GM19328 (cell line): ENCODE data around the gene SCUBE2.
"Not testable (repeated sequence)": the region's sequence is repeated elsewhere in the genome, so short reads cannot be mapped to it uniquely, and the experiment has no call there.

Experiments used
- ATAC-seq: cut with Tn5 transposase; IDR thresholded peaks from one replicate; pipeline ENCODE4 v1.9.1; 2021; ENCODE audit warnings: mild to moderate bottlenecking, moderate library complexity; ENCODE audit not compliant: unreplicated experiment

Gene SCUBE2

DNA sequence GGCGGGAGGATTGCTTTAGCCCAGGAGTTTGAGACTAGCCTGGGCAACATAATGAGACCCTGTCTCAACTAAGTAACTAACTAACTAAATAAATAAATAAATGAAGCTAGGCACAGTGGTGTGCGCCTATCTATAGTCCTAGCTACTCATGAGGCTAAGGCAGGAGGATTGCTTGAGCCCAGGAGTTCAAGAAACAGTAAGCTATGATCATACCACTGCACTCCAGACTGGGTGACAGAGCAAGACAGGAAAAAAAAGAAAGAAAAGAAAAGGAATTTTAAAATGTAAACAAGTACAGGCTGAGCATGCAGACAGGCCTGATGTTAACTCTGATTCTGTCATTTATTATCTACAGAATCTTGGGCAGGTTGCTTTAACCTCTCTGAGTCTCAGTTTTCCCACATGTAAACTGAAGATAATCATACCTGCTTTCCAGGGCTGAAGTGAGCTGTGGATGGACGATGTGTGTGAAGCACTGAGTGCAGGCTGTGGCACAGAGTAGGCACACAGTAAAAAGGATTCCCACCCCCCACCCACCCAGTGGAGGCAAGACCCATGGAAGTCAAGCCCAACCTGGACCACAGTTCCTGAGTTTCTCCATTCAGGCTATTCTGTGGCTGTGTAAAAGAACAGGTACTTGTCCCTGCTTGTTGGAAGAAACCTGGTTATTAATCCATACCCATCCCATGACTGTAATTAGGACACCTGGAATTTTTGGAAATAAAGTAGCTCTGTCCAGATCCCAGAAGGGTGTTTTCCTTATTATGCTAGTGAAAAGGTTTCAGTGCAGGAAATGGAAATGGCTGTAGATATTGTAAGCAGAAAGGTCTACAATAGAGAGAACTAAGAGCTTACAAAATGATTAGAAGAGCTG lies 18.7 kb upstream of the SCUBE2 start:
- ATAC-seq: no peak

DNA sequence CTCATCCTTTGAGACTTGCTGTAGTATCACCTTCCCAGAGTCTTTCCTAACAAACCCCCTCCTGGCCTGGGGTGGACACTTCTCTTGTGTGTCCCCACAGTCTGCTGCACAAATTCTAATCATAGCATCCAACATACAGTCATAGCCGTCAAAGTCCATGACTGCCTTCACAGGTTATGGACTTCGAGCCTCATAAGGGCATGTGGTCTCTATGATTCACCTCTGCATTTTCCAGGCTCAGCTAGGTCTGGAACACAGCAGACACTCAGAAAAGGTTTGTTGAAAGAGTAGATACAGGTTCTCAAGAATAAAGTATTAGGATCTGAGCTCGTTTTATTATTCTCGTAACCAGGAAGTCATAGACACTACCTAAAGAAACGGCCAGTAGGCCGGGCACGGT lies 13.2 kb upstream of the SCUBE2 start:
- ATAC-seq: no peak

DNA sequence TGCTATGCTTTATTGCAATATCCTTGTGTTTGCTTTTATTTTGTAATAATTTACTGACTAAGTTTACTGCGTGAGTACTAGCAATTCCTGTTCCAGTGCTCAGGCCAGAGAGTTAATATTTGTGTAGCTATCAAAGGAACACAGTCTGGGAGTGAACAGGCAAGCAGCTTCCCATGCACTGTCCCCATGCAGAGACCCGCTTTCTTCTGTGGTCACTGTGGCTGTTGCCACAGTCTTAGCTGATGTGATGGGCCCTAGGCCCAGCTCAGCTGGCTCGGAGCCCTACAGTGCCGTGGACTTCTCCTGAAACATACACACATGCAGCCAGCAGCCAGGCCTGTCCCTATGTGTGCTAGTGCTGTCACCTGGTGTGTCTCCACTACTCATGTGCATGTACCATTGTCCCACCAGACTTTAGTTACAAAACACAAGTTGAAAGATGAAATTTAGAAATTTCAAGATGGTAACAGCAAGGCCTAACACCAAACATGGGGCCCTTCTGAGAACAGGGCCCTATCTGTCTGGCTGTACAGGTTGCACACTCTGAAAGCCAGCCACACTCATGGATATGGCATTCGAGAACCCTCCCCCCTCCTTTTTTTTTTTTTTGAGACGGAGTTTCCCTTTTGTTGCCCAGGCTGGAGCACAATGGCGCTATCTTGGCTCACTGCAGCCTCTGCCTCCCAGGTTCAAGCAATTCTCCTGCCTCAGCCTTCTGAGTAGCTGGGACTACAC lies 12.3 kb upstream of the SCUBE2 start:
- ATAC-seq: no peak

DNA sequence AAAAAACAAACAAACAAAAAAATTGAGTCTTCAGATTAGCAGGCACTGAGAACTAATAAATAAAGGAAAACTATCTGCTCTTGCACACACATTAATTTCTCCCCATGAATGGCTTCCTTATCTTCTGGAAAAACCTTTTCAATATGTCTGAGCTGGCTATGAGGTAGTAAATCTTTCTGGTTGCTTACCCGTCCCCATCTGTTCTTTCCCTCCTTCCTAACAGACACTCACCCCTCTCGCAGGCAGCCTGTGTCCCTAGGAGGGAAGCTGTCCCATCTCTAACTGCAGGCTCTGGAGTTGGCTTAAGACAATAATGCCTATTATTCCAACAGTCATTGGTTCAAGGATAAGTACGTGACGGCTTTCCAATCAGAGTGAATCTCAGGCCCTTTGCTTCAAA lies 8.2 kb upstream of the SCUBE2 start:
- no peak for ATAC-seq

DNA sequence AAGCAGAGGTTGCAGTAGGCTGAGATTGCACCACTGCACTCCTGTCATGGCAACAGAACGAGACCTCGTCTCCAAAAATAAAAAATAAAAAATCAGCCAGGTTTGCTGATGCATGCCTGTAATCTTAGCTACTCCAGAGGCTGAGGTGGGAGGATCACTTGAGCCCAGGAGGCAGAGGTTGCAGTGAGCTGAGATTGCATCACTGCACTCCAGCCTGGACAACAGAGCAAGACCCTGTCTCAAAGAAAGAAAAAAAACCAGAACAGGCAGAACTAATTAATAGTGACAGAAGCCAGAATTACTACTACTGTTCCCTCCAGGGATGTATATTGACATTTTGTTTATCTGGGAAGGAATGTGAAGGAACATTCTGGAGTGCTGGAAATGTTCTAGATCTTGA lies 7.1 kb upstream of the SCUBE2 start:
- not testable (repeated sequence) for ATAC-seq

DNA sequence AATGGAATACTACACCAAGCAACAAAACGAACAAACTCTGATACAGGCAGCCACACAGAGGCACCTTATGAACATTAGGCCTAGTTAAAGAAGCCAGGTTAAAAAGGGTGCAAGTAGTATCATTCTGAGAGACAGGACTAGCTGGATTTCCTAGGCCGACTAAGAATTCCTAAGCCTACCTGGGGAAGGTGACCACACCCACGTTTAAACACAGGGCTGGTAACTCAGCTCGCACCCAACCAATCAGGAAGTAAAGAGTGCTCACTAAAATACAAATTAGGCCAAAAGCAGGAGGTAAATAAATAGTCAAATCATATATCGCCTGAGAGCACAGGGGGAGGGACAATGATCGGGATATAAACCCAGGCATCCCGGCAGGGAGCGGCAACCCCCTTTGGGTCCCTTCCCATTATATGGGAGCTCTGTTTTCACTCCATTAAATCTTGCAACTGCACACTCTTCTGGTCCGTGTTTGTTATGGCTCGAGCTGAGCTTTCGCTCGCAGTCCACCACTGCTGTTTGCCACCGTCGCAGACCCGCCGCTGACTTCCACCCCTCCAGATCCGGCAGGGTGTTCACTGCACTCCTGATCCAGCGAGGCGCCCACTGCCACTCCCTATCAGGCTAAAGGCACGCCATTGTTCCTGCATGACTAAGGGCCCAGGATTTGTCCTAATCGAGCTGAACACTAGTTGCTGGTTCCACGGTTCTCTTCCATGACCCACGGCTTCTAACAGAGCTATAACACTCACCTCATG lies 6.0 kb upstream of the SCUBE2 start:
- not testable (repeated sequence) for ATAC-seq

DNA sequence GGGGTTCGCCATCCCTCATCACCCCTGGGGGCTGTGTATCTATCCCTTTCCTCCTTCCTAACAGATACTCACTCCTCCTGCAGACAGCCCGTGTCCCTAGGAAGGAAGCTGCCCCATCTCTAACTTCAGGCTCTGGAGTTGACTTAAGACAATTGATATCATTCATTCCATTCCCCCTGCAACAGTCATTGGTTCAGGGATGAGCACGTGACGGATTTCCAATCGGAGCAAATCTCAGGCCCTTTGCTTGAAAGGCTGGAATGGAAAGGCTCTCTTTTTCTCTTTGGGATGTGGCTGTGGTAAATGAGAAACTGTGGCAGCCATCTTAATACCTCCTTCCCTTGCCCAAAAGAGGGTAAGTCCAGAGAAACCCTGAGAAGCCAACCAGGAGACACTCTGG lies 5.0 kb upstream of the SCUBE2 start:
- no peak for ATAC-seq

DNA sequence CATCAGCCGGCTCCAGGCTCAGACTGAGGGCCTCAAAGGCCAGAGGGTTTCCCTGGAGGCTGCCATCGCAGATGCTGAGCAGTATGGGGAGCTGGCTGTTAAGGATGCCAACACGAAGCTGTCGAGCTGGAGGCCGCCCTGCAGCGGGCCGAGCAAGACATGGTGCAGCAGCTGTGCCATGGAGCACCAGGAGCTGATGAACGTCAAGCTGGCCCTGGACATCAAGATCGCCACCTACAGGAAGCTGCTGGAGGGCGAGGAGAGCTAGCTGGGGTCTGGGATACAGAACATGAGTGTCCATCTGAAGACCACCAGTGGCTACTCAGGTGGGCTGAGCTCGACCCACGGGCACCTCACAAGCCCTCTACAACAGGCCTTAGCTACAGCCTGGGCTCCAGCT lies 4.0 kb upstream of the SCUBE2 start:
- no peak for ATAC-seq

DNA sequence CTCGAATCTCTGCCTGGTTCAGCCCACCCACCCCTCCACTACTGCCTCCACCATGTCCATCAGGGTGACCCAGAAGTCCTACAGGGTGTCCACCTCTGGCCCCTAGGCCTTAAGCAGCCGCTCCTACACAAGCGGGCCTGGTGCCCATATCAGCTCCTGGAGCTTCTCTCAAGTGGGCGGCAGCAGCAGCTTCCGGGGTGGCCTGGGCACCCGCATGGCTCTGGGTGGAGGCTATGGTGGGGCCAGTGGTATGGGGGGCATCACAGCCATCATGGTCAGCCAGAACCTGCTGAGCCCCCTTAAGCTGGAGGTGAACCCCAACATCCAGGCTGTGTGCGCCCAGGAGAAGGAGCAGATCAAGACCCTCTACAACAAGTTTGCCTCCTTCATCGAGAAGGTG lies 3.0 kb upstream of the SCUBE2 start:
- ATAC-seq: no peak

DNA sequence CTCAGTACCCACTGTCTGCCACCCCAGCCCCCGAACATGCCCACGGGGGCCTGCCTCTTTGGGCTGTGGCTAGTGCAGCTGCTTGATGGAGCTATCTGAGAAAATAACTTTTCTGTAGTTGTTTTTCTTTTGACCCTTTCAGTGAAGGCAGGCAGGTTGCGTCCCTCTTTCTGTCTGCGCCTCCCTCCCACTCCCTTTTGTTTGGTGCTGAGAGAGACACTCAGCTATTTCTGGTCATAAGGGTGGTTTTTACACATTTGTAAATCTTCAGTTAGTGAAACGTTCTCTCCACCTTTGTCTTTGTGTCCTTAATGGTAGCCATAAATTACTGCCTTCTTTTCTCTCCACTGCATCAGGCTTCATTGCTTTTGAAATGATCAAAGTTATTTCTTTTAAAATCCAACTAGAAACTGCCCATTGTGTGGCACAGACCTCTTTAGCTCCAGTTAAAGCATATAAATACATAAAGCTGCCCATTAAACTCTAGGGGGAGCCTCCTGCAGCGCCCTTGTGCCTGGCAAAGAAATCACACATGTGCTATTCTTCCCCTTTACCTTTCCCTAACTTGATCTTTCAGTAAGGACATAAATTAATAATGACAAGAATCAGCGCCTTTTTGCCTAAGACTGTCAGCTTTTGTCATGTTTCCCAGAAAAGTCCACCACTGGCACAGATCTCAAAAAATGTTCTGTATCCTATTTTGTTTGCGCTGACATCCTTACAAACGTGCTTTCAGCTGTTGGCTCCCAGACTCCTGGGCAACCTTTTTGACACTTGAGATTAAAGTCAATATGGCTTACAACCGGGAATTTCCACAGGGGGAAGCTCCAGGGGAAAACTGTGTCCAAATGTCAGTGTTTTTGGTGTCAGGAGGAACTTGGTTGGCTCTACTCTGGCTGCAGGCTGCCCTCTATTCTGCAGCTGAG lies 1.7 kb upstream of the SCUBE2 start:
- ATAC-seq: no peak

DNA sequence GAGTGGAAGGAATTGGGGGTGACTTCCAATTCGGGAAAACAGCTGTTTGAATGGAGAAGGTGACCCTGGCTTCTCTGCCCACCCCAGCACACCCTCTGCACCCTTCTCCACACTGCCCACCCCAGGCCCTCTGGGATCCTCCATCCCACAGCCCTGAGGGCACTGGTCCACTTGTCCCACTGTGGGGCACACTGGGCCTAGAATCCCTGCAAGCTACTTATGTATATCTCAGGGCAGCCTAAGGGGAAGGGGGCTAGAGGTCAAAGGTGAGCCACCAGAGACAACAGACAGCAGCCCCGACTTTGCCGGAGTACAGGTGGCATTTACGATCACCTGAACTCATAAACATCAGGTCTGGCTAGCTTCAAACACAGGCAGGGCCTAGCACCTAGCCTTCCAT lies 673 bp upstream of the SCUBE2 start:
- no peak for ATAC-seq

DNA sequence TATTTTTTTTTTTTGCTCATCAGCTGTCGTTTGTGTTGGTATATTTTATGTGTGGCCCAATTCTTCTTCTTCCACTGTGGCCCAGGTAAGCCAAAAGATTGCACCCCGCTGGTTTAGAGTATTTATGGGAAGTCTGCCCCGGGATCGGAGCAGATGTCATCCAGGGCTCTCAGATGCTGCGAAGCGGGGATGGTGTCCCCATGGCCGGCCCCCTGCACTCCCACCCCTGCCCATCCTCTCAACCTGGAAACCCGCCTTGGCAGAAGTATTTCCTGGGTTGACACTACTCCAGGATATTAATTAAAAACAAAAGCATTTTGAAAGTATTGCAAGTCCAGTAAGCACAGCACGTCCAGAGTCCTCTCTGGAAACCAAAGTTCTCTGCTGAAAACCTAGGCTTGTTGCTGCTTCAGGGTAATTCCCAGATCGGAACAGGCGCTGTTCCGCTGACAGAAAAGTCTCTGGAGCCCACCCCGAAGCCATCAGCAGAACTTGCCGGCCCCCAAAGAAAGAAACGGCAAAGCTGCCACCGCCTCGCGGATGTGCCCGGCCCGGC lies 833 bp downstream of the SCUBE2 start:
- no peak for ATAC-seq

DNA sequence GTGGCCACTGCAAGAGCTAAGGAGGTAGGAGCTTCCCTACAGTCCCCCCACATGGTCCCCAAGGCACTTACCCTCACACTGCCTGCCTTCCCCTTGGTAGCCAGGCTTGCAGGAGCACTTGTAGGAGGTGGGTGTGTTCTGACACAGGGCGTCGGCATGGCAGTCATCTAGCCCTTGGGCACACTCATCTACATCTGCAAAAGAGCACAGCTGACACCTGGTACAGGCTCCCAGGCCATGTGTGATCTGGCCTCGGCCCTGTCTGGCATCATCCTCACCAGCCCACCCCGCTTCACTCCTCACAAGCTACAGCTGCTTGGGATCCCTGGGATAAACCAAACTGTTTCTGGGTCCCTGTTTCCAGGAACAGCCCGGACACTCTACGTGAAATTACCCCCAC lies 1.8 kb downstream of the SCUBE2 start:
- ATAC-seq: no peak

DNA sequence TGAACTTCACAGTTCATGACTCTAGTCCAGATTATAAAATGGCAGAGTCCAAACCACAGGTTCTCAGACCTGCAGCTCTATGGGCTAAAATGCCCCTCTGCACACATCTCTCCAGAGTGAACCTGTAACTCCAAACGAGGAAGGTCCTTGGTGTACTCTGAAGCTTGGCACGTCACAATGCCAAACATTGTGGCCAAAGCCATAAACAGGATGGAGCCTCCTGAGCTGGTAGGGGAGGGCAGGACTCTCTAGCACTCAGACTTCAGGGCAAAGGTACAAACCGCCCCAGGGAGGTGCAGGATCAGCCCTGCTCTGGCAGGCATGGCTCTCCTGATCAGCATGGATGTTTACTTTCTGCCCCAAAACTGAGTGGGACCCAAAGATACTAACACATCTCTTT lies 2.3 kb downstream of the SCUBE2 start:
- no peak for ATAC-seq

DNA sequence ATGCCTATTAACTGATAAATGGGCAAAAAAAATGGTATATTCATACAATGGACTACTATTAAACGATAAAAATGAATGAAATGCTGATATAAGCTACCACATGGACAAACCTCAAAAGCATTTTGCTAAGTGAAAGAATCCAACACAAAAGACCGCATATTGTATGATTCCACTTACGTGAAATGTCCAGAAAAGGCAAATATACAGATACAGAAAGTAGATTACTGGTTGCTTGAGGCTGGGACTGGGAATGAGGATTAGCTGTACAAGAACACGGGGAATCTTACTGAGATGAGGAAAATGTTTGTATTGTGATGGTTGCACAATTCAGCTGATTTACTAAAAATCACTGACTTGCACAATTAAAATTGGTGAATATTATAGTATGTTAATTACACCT lies 8.8 kb downstream of the SCUBE2 start:
- ATAC-seq: no peak

DNA sequence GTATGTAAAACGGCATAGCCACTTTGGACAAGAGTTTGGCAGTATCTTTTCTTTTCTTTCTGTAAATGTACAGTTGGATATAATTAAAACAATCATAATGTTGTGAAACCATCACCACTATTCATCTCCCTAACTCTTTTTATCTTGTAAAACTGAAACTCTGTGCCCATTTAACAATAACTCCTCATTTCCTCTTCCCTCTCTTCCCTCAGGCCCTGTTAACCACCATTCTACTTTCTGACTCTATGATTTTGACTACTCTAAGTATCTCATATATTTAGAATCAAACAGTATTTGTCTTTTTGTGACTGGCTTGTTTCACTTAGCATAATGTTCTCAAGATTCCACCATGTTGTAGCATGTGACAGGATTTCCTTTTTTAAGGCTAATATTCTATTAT lies 10.2 kb downstream of the SCUBE2 start:
- no peak for ATAC-seq

DNA sequence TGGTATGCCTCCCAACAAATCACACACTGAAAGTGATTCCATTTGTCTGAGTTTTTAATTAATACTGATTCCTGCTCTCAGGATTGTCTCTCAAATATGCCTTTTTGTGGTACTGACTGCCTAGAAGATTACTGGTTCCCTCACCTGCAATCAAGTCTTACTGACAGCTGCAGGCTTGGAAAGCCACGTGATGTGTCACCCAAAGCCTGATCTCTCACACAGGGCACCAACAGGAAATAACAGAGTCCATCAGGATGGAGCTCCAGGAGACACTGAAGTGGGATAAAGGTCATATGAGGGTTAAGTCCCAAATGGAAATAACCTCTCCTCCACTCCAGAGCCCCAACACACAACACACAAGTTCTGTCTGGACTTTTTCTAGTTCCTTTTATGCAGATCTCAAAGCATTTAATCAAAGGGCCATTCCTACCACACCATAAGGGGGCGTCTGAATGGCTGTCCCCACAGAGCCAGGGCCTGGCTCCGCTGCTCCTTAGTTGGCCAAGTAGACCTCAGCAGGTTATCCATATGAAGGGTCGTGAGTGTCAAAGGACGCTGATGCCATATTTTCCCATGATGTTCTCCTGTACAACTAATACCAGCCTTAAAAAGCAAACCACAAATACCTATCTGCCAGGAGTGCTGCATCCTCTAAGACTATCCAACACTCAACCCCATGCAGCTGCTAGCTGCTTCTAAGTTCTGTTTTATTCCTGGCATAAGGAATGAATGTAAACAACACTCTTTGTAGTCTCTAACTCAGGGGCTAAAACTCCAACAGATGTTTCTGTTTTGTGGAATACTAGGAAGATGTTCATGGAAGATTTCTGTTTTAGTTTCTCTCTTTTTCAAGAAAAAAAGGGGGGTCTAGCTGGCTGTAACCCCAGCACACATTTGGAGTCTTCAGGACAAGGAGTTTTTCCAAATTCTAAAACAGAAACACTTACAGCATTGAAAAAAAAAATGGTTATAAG lies 13.0 kb downstream of the SCUBE2 start:
- no peak for ATAC-seq

DNA sequence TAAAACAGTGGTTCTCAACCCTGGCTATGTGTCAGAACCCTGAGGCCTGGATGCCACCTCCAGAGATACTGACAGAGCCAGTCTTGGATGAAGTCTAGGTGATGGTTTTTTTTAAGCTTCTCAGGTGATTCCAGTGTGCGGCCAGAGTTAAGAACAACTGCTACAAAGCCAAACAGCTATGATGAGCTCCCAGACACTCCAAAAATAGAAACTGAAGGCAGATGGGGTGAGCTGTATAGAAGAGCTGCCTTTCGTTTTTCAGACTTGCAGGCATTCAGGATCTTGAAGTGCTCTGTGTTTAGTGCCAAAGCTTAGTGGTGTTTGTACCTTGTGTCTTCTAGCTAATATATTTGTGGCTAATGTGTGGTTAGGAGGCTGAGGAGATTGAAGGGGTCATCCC lies 14.2 kb downstream of the SCUBE2 start:
- ATAC-seq: no peak

DNA sequence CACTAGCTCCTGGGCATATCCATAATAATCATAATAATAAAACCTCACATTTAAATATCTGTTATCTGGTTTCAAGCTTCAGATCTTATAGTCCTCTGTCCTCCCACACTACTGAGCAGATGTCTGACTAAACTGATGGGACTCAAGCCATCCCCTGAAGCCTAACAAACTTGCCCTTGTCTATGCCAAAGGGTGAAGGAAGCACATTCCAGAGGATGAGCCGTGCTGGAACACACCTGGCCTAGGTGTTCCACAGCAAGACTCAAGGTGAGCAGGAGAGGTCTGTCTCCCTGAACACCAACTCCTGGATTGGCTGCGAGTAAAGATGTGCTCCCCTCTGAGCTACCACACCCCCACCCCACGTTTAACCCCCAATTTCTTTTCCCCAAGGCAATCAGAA lies 14.7 kb downstream of the SCUBE2 start:
- ATAC-seq: no peak
